Endothelial cell (in vitro differentiated cells): ENCODE data around the gene NR2C2AP. TPM values are rescaled to one million over a fixed set of nuclear protein-coding genes. Genes with fewer than 3 reads are reported as not detected.

Source experiments
- DNase-seq: peaks from one replicate; pipeline ENCODE4 v3.0.0; 2021; ENCODE audit warnings: low spot score
- H3K27ac Mint-ChIP-seq: one replicate; pipeline ENCODE4 v1.8.0; 2021; ENCODE audit warnings: mixed read lengths, inconsistent platforms; ENCODE audit not compliant: unreplicated experiment
- H3K27me3 Mint-ChIP-seq: one replicate; pipeline ENCODE4 v1.8.0; 2021; ENCODE audit warnings: mild to moderate bottlenecking, moderate library complexity, mixed read lengths, inconsistent platforms; ENCODE audit not compliant: unreplicated experiment
- H3K36me3 Mint-ChIP-seq: one replicate; pipeline ENCODE4 v1.8.0; 2021; ENCODE audit warnings: mild to moderate bottlenecking, low read depth, mixed read lengths, inconsistent platforms; ENCODE audit not compliant: unreplicated experiment
- H3K4me1 Mint-ChIP-seq: one replicate; pipeline ENCODE4 v1.8.0; 2021; ENCODE audit warnings: mild to moderate bottlenecking, mixed read lengths, inconsistent platforms; ENCODE audit not compliant: unreplicated experiment
- H3K4me3 Mint-ChIP-seq: one replicate; pipeline ENCODE4 v1.8.0; 2021; ENCODE audit warnings: mild to moderate bottlenecking, mixed read lengths, inconsistent platforms; ENCODE audit not compliant: unreplicated experiment
- H3K9me3 Mint-ChIP-seq: one replicate; pipeline ENCODE4 v1.8.0; 2021; ENCODE audit warnings: mixed read lengths, inconsistent platforms; ENCODE audit not compliant: unreplicated experiment
- CTCF ChIP-seq: fragments of 200-600 bp; sonication (generic); IDR thresholded peaks from one replicate; pipeline ENCODE4 v1.5.0; 2021; ENCODE audit warnings: antibody characterized with exemption; ENCODE audit not compliant: unreplicated experiment
- total RNA-seq: library from RNA; stranded (reverse); fragmentation: NEBNext Ultra II Directional; extraction: Animal tissue kit (Norgen Biotek cat#: 25700); gene quantifications from one replicate; pipeline ENCODE4 v1.2.1, GENCODE V29; 2021; ENCODE audit not compliant: unreplicated experiment

Gene NR2C2AP
- total RNA-seq, 1 donor from 2014 or later, result 4.3 TPM

GRCh38 chr19:19154768-19155494, 48.3 kb downstream of the NR2C2AP start:
- no peaks in the 10 kb centered on the region for H3K36me3 Mint-ChIP-seq
- peaks cover 4% of the 10 kb centered on the region for H3K27me3 Mint-ChIP-seq
- TF ChIP-seq CTCF, result no peak
- H3K9me3 Mint-ChIP-seq, result no peaks in the 10 kb centered on the region
- peak overlapping the region; percentile 69 for H3K4me3 Mint-ChIP-seq
- DNase-seq, result no peak
- no peaks in the 10 kb centered on the region for H3K4me1 Mint-ChIP-seq
- H3K27ac Mint-ChIP-seq, result no peak overlapping the region

- no peak for DNase-seq
- Mint-ChIP-seq H3K9me3 (no peaks in the 10 kb centered on the region), H3K27ac (no peak overlapping the region), H3K4me1 (no peaks in the 10 kb centered on the region), H3K4me3 (no peak overlapping the region), H3K36me3 (no peaks in the 10 kb centered on the region), H3K27me3 (peaks cover 4% of the 10 kb centered on the region)
- no peak for TF ChIP-seq CTCF
These were observed 50.4 kb downstream of the NR2C2AP start for GRCh38 chr19:19152668-19153384.

- no peak for TF ChIP-seq CTCF
- Mint-ChIP-seq H3K4me3 (no peak overlapping the region), H3K27ac (no peak overlapping the region), H3K27me3 (peaks cover 6% of the 10 kb centered on the region), H3K36me3 (no peaks in the 10 kb centered on the region), H3K9me3 (no peaks in the 10 kb centered on the region), H3K4me1 (no peaks in the 10 kb centered on the region)
- no peak for DNase-seq
These were observed 51.8 kb downstream of the NR2C2AP start for GRCh38 chr19:19151418-19151817.

Other genes with a start within 250 kb of the NR2C2AP start
- 109 TPM for gene SUGP2, start 169.9 kb downstream of the NR2C2AP start, total RNA-seq
- 25.9 TPM for gene ARMC6, start 169.8 kb downstream of the NR2C2AP start, total RNA-seq
- gene SLC25A42, start 139.4 kb downstream of the NR2C2AP start, total RNA-seq, result 7.5 TPM
- 25.1 TPM for gene TMEM161A, start 64.9 kb downstream of the NR2C2AP start, total RNA-seq
- gene MEF2B, start 33.2 kb downstream of the NR2C2AP start, total RNA-seq, result 0.97 TPM
- gene BORCS8, start 11.3 kb downstream of the NR2C2AP start, total RNA-seq, result 31.3 TPM
- gene RFXANK, start 11.2 kb downstream of the NR2C2AP start, total RNA-seq, result 131 TPM
- gene NCAN, start 8.5 kb upstream of the NR2C2AP start, total RNA-seq, result 0.05 TPM
- gene TM6SF2, start 69.9 kb upstream of the NR2C2AP start, total RNA-seq, result 1.4 TPM
- 73.2 TPM for gene SUGP1, start 117.1 kb upstream of the NR2C2AP start, total RNA-seq
- 49.3 TPM for gene MAU2, start 117.4 kb upstream of the NR2C2AP start, total RNA-seq
- gene GATAD2A, start 202.3 kb upstream of the NR2C2AP start, total RNA-seq, result 150 TPM